Astrocyte (in vitro differentiated cells and primary cell): ENCODE data around the gene HFE.

ENCODE experiments used
- CTCF ChIP-seq: IDR thresholded peaks from 2 replicates; pipeline ENCODE4 v1.5.1; 2011; ENCODE audit warnings: low read depth, mild to moderate bottlenecking, inconsistent platforms, low read length, moderate library complexity; ENCODE audit not compliant: insufficient read depth
- EZH2 ChIP-seq: IDR thresholded peaks from 2 replicates; pipeline ENCODE4 v1.6.1; 2012; ENCODE audit warnings: mild to moderate bottlenecking, low read length, inconsistent platforms; ENCODE audit not compliant: insufficient read depth

- TF ChIP-seq CTCF (no peak), EZH2 (no peak)
These were observed 18.6 kb downstream of the HFE start for GRCh38 chr6:26105842-26106241.
